GM12874 (cell line): ENCODE results near the gene NCKIPSD.

ENCODE experiments used
- CTCF ChIP-seq: IDR thresholded peaks from 2 replicates; pipeline ENCODE4 v1.5.1; 2011; ENCODE audit warnings: low read depth, mild to moderate bottlenecking, control low read depth, low read length, moderate library complexity; ENCODE audit not compliant: insufficient read depth

The NCKIPSD gene

GRCh38 chr3:48685603-48686511, at the start of gene NCKIPSD:
TSS of gene NCKIPSD (minus strand) at chr3:48685915. CDS start at chr3:48685807, 108 bp downstream.
- TF ChIP-seq CTCF, result peak; percentile 91

- TF ChIP-seq CTCF, result no peak
Measured at GRCh38 chr3:48727511-48727910, 41.8 kb upstream of the NCKIPSD start.

GRCh38 chr3:48723725-48724124, 38.0 kb upstream of the NCKIPSD start:
- no peak for TF ChIP-seq CTCF

- no peak for TF ChIP-seq CTCF
Measured at GRCh38 chr3:48716982-48717746, 31.4 kb upstream of the NCKIPSD start, which contains the start of gene IP6K2. TSS of gene IP6K2 (minus strand) at chr3:48717221. CDS start at chr3:48695291, 21,930 bp downstream.

- TF ChIP-seq CTCF, result no peak
Measured at GRCh38 chr3:48716508-48716981, 30.8 kb upstream of the NCKIPSD start.

- TF ChIP-seq CTCF, result no peak
Measured at GRCh38 chr3:48715174-48715800, 29.6 kb upstream of the NCKIPSD start.

GRCh38 chr3:48711727-48712126, 26.0 kb upstream of the NCKIPSD start:
- no peak for TF ChIP-seq CTCF
